Activated T-cell treated with anti-CD3 and anti-CD28 coated beads, Interleukin-2, amount 50 U/mL, for 48 hours (primary cell): Measurements from ENCODE around the gene SUPT20HL2.
"Not testable (repeated sequence)": the region's sequence is repeated elsewhere in the genome, so short reads cannot be mapped to it uniquely, and the experiment has no call there.

ENCODE experiments used
- DNase-seq, 2 experiments: peaks; one replicate each; pipeline ENCODE4 v3.0.0-alpha.2; 2020

The SUPT20HL2 gene

DNA sequence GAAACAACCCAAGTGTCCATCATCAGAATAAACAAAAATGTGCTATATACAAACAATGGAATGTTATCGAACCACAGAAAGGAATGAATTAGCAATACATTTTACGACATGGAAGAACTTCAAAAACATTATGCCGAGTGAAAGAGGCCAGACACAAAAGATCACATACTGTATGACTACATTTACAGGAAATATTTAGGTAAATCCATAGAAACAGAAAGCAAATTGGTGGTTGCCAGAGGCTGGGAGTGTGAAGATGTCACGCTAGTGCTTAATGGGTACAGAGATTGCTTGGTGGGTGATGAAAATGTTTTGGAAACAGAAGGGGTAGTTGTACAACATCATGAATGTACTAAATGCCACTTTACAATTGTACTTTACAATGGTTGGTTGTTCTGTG, 5.1 kb downstream of the SUPT20HL2 start:
- DNase-seq, result not testable (repeated sequence)

- DNase-seq, result no peak
Measured at GRCh38 chrX:24306440-24306839, 7.4 kb downstream of the SUPT20HL2 start.

- no peak for DNase-seq
Measured at GRCh38 chrX:24305905-24306304, 8.0 kb downstream of the SUPT20HL2 start.

GRCh38 chrX:24301806-24302205, 12.1 kb downstream of the SUPT20HL2 start:
- DNase-seq, result no peak

- DNase-seq, result no peak
Measured at GRCh38 chrX:24301060-24301459, 12.8 kb downstream of the SUPT20HL2 start.

DNA sequence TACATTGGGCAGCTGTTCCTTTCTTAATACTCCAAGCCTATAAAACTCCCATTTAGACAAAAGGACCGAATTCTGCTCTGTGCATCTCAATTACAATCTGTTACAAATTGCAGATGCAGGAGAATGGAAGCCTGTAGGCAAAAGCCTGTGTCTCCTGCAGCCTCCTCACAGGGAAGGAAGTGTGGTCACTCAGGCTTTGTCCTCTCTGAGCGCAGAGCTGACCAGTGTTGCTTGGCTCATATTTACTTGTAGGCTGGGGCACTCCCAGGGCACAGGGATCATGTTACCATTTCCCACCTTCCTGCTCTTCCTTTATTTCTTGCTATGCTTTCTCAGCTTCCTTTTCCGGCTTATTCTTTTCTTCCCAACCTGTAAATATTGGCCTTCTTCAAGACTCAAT, 15.7 kb downstream of the SUPT20HL2 start:
- DNase-seq, result no peak

- peak; percentile 63 to 65 for DNase-seq
Measured at GRCh38 chrX:24294619-24295018, 19.2 kb downstream of the SUPT20HL2 start.

- DNase-seq, result no peak
Measured at GRCh38 chrX:24293412-24293811, 20.5 kb downstream of the SUPT20HL2 start.

- DNase-seq, result no peak
Measured at GRCh38 chrX:24292353-24292752, 21.5 kb downstream of the SUPT20HL2 start.

GRCh38 chrX:24285082-24285481, 28.8 kb downstream of the SUPT20HL2 start:
- DNase-seq, result no peak

GRCh38 chrX:24283127-24283794, 30.6 kb downstream of the SUPT20HL2 start:
- no peak for DNase-seq

- no peak for DNase-seq
Measured at GRCh38 chrX:24282381-24283126, 31.3 kb downstream of the SUPT20HL2 start.

DNA sequence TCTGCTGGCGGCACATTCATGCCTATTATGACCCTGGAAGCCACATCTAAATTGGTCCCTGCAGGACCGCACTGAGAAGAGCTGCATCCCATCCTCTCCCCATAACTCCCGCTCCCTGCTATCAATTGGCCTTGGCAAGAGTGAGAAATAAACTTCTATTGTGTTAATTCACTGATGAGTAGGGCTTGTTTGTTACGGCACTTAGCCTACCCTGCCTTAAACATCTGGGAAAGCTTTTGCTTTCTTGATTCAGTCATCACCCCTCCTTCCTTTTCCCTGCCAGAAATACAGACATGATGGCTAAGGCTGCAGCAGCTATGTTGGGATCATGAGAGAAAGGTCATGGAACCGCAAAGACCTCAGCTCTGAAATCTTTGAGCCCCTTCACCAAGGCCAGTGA, 36.5 kb downstream of the SUPT20HL2 start:
- no peak for DNase-seq

- no peak for DNase-seq
Measured at GRCh38 chrX:24276015-24276414, 37.9 kb downstream of the SUPT20HL2 start.

GRCh38 chrX:24271262-24271661, 42.6 kb downstream of the SUPT20HL2 start:
- DNase-seq, result no peak

- no peak for DNase-seq
Measured at GRCh38 chrX:24268786-24269185, 45.1 kb downstream of the SUPT20HL2 start.

DNA sequence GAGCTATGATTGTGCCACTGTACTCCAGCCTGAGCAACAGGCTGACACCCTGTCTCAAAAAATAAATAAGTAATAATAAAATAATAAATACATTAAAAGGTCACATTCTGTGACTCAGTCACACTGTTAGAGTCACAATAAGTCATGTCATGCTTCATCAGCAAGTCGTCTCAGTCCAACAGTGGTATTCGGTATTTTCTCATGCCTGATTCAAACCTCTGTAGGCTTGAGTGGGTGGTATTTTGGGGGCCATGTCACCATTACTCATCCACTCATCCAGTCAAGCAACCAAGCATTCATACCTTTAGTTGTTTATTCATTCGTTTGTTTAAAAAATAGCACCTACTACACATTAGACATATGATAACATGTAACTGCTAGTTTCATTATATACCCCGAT, 46.9 kb downstream of the SUPT20HL2 start:
- DNase-seq, result no peak

DNA sequence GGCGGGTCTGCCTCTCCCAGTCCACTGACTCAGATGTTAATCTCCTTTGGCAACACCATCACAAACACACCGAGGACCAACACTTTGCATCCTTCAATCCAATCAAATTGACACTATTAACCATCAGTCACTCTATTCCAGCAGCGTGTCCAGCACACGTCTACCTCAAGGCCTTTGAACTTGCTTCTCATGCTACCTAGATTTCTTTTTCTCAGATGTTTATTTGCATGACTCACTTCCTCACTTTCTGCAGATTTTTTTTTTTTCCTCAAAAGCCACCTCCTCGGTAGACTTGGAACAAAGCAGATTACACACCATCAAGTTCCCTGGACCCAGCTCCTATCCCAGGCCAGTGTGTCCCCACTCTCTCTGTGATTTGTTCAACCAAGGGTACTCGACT, 49.5 kb downstream of the SUPT20HL2 start:
- DNase-seq, result no peak

DNA sequence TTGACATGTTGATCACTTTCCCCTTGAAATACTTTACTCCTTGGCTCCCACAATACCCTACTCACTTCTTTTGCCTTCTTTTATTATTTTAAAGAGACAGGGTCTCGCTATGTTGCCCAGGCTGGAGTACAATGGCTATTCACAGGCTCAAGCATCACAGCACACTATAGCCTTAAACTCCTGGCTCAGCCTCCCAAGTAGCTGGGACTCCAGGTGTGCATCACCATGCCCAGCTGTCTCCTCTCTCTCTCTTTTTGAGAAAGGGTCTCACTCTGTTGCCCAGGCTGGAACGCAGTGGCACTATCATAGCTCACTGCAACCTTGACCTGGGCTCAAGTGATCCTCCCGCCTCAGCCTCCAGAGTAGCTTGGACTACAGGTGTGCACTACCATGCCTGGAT, 51.6 kb downstream of the SUPT20HL2 start:
- DNase-seq, result no peak
